NCI-H1436 treated with DMSO at 0.1 percent for 48 hours (cell line): ENCODE data around the gene PNPLA5.

Experiments used
- DNase-seq: peaks from one replicate; lab custom pipeline; 2025; lab: John Stamatoyannopoulos, UW

PNPLA5 gene

DNA sequence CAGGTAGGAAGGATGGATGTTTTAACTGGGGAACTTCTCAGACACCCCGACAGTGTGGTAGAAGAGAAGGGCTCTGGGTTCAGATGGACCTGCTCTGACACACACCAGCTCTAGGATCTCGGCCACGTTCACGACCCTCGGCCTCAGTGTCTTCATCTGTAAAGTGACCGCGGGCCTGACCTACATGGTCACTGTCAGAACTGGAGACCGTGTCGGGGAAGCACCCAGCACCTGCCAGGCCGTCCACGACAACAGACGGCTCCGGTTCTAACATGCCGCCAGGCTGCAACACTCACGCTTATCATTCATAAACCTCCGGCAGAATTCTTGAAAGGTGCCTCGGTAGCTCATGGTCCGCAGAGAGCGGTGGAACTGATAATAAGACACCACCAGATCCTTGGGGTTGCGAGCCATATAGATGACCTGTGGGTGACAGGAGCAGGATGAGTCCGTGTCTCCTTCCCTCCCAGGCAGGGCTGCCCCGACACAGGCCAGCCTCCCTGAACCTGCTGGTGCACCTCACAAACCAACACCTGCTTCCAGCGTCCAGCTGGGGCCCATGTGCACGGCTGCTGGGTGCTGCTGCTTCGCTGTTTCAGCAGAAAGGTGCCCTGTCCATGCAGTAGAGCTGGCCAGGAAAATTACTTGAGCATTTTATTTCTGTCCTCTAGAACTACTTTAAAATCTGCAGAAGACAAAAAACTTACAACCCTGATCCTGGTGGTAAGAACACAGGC is 53.1 kb downstream of the PNPLA5 start:
- DNase-seq = no peak

- DNase-seq = no peak
Observed at GRCh38 chr22:43838161-43838560, 53.7 kb downstream of the PNPLA5 start.

DNA sequence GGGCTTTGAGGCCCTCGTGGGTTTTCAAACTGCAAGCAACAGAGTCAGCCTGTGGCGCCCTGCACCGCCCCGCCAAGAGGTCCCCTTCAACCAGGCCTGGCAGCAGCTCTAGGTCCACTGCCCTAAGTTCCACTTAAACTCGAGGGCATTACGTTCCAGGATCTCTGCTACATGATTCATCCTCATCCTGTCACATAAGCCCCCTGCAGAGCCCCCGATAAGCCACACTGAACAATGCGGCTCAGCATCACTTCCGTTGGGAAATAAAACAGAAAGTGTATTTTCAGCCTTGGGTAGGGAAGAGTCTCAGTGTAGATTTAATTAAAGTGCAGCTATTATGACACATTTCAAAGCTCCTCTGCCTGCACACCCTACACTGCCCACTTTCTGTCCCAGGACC is 54.1 kb downstream of the PNPLA5 start:
- no peak for DNase-seq

GRCh38 chr22:43835736-43836135 is 56.1 kb downstream of the PNPLA5 start:
- no peak for DNase-seq

DNA sequence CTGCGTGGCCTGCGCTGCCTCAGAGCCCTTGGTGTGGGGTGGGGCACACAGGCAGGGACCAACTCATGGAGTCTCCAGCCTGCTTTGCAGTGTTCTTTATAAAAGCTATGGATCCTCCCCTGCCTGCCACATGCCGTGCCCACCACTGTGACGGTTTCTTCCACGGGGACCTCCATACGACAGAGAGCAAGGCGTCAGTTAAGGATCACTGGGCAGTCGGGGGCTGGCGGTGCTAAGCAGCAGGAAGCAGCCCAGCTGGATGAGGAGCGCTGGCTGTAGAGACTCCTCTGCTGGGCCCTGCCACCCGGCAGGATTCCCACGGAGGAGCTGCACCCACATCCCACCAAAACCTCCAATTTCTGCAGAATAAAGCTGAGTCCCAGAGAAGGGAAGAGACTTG is 56.6 kb downstream of the PNPLA5 start:
- DNase-seq = no peak

DNA sequence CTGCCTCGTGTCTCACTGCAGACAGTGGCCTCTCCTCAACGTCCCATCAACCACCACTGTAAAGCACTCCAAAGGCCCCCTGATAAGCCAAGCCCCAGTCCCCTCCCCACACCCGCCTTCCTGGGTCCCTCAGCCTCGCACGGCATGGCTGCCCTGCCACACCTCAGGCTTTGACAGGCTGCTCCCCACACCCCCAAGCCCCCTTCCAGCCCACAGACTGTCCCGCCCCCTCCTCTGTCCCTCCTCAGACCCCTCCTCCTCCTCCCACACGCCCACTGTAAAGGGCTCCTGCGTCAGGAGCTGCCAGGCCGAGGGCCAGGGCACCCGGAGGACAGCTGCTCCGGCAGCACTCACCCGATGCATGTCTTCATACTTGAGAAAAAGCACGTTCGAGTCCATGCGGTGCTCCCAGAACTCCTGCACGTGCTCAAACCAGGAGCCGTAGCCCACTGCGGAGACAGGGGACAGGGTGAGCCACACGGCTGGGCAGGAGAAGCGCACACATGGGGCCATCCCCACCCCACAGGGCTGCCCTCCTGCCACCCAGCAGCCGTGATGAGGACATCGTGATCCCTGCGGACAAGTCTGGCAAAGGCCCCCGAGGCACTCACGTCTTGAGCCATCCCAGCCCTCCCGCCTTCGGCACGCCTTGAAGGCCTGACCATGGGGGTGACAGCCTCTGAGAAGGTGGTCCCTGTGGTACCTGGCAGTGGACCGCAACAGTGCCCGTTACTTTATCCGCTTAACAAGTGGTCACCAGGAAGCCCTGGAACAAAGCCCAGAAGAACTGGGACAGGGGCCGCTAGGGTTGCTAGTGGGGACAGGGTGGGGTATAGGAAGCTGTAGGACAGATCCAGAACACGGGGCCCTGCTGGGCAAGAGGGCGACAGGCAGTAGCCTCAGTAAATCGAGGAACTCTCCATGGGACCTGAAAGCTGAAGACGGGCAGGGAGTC is 58.2 kb downstream of the PNPLA5 start:
- no peak for DNase-seq

GRCh38 chr22:43832393-43833265 is 59.2 kb downstream of the PNPLA5 start:
- DNase-seq = no peak

- DNase-seq = no peak
Observed at GRCh38 chr22:43831561-43832392, 60.0 kb downstream of the PNPLA5 start.

DNA sequence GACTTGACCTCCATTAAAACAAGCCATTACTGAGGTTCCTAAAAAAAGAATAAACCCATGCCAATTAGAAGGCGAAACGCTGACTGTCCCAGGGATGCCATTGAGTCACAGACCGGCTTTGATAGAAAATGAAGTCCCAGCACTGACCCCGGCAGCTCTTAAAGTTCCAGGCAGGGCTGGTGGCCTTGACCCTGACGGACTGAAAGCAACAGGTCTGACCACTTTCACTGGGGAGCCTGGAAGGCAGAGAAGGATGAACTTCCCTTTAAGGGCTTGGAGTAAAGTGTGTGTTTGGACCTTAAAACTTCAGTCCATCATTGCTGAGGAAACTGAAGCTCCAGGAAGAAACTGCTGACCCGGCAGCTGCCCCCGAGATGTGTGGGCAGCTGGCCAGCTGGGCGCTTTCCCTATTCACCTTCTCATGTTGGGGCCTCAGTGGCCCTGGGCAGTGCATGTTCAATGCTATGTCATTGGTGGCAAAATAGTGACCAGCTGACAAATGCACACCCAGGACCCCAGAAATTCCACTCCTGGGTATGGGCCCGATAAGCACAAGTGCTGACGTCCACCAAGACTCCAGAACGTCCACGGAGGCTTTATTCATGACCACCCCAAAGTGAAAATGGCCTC is 60.8 kb downstream of the PNPLA5 start:
- DNase-seq = no peak

DNA sequence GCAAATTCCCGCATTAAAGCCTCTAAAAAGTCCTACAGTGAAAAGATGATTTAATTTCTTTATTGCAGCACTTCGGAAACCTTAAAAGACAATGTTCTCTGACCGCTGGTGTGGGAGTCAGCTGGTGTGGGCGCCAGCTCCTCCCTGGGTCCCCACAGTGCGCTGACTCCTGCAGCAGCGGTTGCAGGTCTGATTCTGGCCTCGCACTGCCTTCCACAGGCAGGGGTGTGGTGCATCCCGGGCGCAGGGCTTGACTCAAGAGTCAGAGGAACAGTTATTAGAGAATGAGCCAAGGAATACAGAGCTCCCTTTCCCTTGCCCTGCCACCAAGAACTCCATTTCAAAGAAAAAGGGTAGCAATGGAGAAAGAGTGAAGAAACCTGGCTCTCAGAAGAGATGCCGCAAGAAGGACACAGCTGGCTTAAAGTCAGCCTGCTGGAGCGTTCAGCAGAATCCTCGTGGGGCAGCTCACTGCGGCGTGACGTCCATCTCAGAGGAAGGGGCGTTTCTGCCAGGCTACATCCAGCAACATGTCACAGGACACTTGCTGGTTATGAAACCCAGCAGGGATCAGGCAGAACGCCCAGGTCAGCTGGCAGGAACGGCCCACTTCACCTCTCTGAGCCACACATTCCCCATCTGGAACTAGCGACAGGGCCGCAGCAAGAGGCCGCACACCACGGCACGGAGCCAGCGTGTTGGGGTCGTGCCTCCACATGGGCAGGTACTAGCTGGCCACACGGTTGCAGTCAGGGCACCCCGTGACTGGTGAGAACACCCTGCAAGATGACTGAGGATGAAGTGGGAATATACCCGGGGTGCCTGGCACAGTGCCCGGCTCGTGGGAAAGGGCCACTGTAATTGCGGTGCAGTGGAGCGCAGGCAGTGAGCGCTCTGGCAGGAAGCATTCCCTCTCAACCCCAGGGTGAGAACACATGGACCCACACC is 61.6 kb downstream of the PNPLA5 start:
- DNase-seq = no peak
